Kasumi-1 (cell line): ENCODE data around the gene DNAL4.

Experiments used
- DNase-seq, 2 experiments: peaks; one replicate each; lab custom pipeline; 2025; lab: John Stamatoyannopoulos, UW

The DNAL4 gene

GRCh38 chr22:38786631-38787030, 7.3 kb downstream of the DNAL4 start:
- DNase-seq: no peak

- no peak for DNase-seq
These were observed 9.1 kb downstream of the DNAL4 start for GRCh38 chr22:38784856-38785255.

GRCh38 chr22:38784035-38784434, 9.9 kb downstream of the DNAL4 start:
- DNase-seq: no peak

- DNase-seq: no peak
These were observed 10.8 kb downstream of the DNAL4 start for GRCh38 chr22:38783095-38783615.

- DNase-seq: peak; percentile 39 to 52
These were observed 11.4 kb downstream of the DNAL4 start for GRCh38 chr22:38782402-38783094.

- DNase-seq: no peak
These were observed 12.9 kb downstream of the DNAL4 start for GRCh38 chr22:38781033-38781432.

GRCh38 chr22:38777087-38777671, 16.8 kb downstream of the DNAL4 start:
- DNase-seq: no peak

GRCh38 chr22:38776086-38776485, 17.9 kb downstream of the DNAL4 start:
- no peak for DNase-seq

- no peak for DNase-seq
These were observed 18.3 kb downstream of the DNAL4 start for GRCh38 chr22:38775656-38776055.

GRCh38 chr22:38774496-38775166, 19.3 kb downstream of the DNAL4 start:
- no peak for DNase-seq

GRCh38 chr22:38773363-38773946, 20.5 kb downstream of the DNAL4 start:
- no peak for DNase-seq

- DNase-seq: no peak
These were observed 21.4 kb downstream of the DNAL4 start for GRCh38 chr22:38772623-38772873.

- DNase-seq: no peak
These were observed 23.5 kb downstream of the DNAL4 start for GRCh38 chr22:38770257-38770949.

GRCh38 chr22:38768036-38768435, 25.9 kb downstream of the DNAL4 start:
- no peak for DNase-seq

- DNase-seq: no peak
These were observed 26.6 kb downstream of the DNAL4 start for GRCh38 chr22:38767313-38767712.

- peak; percentile 48 to 50 for DNase-seq
These were observed 27.7 kb downstream of the DNAL4 start for GRCh38 chr22:38766076-38766777.

GRCh38 chr22:38762551-38762983, 31.4 kb downstream of the DNAL4 start:
- DNase-seq: no peak

GRCh38 chr22:38761202-38762162, 32.5 kb downstream of the DNAL4 start:
- no peak for DNase-seq

- no peak for DNase-seq
These were observed 33.3 kb downstream of the DNAL4 start for GRCh38 chr22:38760477-38761201.

GRCh38 chr22:38759005-38759404, 34.9 kb downstream of the DNAL4 start:
- DNase-seq: no peak
